ENCODE results near the gene TBC1D12.

Gene TBC1D12

DNA sequence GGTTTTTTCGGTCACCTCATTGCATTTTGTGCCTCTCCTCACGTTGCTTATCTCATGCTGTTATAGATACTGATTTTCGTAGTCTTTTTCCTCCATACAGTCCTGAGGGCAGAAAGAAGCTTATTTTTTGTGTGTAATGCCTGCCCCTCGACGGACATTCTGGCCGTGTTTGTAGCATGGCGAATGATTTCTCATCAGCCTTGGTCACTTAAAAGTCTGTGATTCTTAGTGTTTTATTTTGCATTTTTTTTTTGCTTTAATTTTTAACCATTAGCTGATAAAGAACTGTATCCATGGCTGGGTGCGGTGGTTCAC, 39.1 kb upstream of the TBC1D12 start:
- TF ChIP-seq, protein P1, sequence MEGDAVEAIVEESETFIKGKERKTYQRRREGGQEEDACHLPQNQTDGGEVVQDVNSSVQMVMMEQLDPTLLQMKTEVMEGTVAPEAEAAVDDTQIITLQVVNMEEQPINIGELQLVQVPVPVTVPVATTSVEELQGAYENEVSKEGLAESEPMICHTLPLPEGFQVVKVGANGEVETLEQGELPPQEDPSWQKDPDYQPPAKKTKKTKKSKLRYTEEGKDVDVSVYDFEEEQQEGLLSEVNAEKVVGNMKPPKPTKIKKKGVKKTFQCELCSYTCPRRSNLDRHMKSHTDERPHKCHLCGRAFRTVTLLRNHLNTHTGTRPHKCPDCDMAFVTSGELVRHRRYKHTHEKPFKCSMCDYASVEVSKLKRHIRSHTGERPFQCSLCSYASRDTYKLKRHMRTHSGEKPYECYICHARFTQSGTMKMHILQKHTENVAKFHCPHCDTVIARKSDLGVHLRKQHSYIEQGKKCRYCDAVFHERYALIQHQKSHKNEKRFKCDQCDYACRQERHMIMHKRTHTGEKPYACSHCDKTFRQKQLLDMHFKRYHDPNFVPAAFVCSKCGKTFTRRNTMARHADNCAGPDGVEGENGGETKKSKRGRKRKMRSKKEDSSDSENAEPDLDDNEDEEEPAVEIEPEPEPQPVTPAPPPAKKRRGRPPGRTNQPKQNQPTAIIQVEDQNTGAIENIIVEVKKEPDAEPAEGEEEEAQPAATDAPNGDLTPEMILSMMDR (IDR thresholded peaks at IDR 0.05): 0 out of 2 replicates have a peak, but pooled peaks have one; percentile 6

DNA sequence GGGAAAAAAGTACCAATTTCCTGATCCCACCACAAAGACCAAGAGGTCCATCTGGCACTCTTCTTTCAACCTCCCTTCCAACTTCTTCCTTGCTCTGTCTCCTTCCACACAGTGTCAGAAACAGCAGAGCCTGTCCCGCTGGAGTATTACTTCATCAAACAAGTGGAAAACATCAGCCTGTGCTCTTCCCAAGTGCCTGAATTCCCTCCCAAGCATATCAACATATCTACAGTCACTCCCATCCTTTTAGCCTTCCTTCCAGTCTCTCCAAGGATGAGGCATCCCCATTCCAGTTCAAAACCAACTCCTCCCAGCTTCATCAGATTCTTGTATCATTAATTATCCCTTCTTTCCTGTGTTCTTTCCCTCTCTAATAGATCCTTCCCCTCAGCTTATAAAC, 37.9 kb upstream of the TBC1D12 start:
- TF ChIP-seq, protein P1 (IDR thresholded peaks at IDR 0.05): no peak

DNA sequence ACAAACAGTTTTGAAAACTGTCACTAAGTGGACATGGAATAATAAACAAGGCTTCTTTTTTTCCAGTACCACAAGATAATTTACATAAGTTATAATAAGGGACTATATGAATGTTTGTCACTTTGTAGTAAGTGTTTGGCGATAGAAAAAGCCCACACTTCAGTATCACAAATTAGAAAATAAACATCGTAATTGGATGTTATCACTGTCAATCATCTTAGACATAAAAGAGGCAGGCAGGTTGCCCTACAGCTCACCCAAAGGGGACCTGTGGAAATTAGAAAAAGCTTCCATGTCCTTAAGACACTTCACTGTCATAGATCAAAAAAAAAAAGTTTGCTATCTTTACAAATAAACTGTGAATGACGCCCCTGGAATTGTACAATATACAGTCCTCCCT, 36.0 kb upstream of the TBC1D12 start:
- TF ChIP-seq, protein P1 (IDR thresholded peaks at IDR 0.05): no peak

DNA sequence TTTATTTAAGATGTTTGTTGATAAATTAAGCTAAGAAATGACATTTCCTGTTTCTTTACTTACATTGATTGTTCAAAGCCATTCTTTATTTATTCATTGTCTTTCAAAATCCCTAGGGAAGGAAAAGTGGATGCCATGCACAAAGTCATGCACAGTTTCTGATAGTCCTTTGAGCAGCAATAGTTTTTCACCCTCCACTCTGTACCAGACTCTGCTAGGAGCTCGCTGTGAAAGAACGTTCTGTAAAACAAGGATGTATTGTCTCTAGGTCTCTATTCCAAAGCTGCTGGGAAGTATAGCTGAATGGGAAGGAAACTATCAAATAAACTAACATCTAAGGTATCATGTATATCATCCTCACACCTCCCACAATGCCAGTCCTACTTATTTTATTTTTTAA, 31.8 kb upstream of the TBC1D12 start:
- TF ChIP-seq, protein P1 (IDR thresholded peaks at IDR 0.05): no peak

DNA sequence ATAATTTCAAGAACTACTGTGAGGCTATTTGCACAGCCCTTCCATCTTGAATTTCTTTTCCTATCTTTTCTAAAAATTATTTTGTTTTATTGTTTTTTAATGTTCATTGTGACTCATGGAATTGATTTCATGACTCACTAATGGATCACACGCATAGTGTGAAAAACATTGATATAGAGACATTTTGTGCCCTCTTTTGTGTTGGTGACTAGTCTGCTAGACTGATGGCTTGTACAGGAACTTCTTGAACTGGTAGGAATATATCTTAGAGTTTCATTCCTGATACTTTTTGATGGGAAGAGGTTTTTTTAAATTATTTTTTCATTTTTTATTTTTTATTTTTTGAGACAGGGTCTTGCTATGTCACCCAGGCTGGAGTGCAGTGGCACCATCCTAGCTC, 27.0 kb upstream of the TBC1D12 start:
- TF ChIP-seq, protein P1 (IDR thresholded peaks at IDR 0.05): no peak

DNA sequence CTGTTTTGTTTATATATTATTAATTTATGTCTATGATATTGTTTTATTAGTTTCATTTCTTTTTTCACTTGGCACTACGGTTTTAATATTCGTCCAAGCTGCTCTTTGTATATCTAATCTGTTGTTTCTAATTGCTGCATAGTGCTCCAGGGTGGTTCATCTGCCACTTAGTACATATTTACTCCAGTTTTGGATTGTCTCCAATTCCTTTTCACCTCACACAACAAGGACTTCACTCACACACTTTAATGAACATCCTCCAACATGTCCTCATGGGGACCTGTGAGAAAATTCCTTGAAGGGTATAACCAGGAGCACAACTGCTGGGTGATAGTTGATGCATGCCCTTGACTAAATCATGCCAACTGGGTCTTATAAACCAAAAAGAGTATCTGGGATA, 25.5 kb upstream of the TBC1D12 start:
- TF ChIP-seq, protein P1 (IDR thresholded peaks at IDR 0.05): no peak

DNA sequence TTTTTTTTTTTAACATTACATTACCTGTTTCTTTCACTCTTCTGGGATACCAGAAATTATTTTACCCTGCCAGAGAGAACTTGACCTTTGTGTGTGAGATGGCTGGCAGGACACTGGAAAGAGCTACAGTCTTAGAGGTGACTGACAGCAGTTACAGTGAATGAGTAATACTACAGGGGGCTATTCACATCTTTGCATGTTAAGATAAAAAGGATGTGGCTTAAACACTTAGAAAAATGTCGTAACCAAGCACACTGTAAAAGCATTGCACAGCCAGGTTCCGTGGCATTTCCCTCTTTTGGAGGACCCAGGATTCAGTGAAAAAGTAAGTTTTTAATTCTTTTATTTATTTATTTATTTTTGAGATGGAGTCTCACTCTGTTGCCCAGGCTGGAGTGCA, 18.8 kb upstream of the TBC1D12 start:
- TF ChIP-seq, protein P1 (IDR thresholded peaks at IDR 0.05): no peak

DNA sequence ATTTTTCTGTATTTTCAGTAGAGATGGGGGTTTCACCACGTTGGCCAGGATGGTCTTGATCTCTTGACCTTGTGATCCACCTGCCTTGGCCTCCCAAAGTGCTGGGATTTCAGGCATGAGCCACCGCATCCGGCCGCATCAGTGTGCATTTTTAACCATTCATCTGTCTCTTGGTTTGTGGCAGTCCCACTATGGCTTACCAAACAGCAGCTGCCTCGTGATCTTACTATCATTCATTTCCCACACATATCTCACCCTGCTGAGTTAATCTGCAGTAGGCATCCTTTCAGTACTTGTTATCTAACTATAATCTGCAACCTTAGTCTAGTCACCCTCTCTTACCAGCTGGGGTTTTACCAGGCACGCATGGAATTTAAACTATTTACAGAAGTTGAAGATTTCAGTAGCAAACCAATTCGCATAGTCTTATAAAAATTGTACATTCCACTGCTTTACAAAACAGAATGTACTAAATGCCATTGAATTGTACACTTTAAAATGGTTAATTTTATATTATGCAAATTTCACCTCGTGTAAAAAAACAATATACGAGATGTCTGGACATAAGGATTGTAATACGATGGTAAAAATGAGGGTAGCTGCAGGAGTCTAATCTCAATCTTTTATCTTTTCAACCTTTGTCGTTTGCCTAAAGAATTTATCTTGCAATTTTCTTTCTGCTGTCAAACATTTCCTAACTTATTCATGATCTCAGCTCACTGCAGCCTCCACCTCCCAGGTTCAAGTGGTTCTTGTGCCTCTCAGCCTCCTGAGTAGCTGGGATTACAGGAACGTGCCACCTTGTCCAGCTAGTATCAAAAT, 4.6 kb upstream of the TBC1D12 start:
- TF ChIP-seq, protein P1 (IDR thresholded peaks at IDR 0.05): no peak
